Heart left ventricle (tissue), 16 donors: ENCODE results near the gene LYAR. TPM values are rescaled to one million over a fixed set of nuclear protein-coding genes. Genes with fewer than 3 reads are reported as not detected.
"Not testable (repeated sequence)": the region's sequence is repeated elsewhere in the genome, so short reads cannot be mapped to it uniquely, and the experiment has no call there.

Source experiments
- ATAC-seq, 4 donors: fragments of 200-7000 bp; cut with Tn5 transposase; one replicate each; pipeline ENCODE4 v1.9.1; 2020 to 2022; ENCODE audit warnings: moderate library complexity in 4 of 4, mild to moderate bottlenecking in 3 of 4, moderate number of reproducible peaks in 1 of 4
- DNase-seq, 5 donors: peaks; one replicate each; pipeline ENCODE4 v3.0.0-alpha.2; 2020
- H3K27ac ChIP-seq, 12 donors: fragments of 200-600 bp; sonication (generic) in 4 of 12; one replicate each; pipeline versions ENCODE4 v1.5.0 to v1.8.0; 2016 to 2022; ENCODE audit warnings: mild to moderate bottlenecking in 2 of 12
- H3K27me3 ChIP-seq, 9 donors: fragments of 200-600 bp; sonication (generic) in 2 of 9; one replicate each; pipeline versions ENCODE4 v1.5.1 to v1.8.0; 2016 to 2022; ENCODE audit warnings: mild to moderate bottlenecking in 3 of 9
- H3K36me3 ChIP-seq, 9 donors: fragments of 200-600 bp; sonication (generic) in 2 of 9; one replicate each; pipeline versions ENCODE4 v1.5.0 to v1.8.0; 2018 to 2022; ENCODE audit warnings: mild to moderate bottlenecking in 2 of 9
- H3K4me1 ChIP-seq, 12 donors: fragments of 200-600 bp; sonication (generic) in 4 of 12; one replicate each; pipeline versions ENCODE4 v1.5.0 to v1.8.0; 2016 to 2022; ENCODE audit warnings: mild to moderate bottlenecking in 3 of 12
- H3K4me3 ChIP-seq, 12 donors: fragments of 200-600 bp; sonication (generic) in 4 of 12; one replicate each; pipeline versions ENCODE4 v1.5.0 to v1.8.0; 2017 to 2022; ENCODE audit warnings: mild to moderate bottlenecking in 9 of 12, moderate library complexity in 4 of 12
- H3K9me3 ChIP-seq, 12 donors: fragments of 200-600 bp; sonication (generic) in 4 of 12; one replicate each; pipeline versions ENCODE4 v1.5.0 to v1.8.0; 2016 to 2022; ENCODE audit warnings: mild to moderate bottlenecking in 1 of 12
- CTCF ChIP-seq, 12 donors: fragments of 200-600 bp; sonication (generic) in 4 of 12; IDR thresholded peaks; one replicate each; pipeline versions ENCODE4 v1.5.0 to v1.8.0; 2018 to 2022; ENCODE audit warnings: antibody characterized with exemption in 12 of 12, mild to moderate bottlenecking in 5 of 12
- POLR2A ChIP-seq, 2 donors: fragments of 450-650 bp; IDR thresholded peaks; one replicate each; pipeline ENCODE4 v1.6.1; 2017; ENCODE audit warnings: antibody characterized with exemption in 2 of 2, mild to moderate bottlenecking in 2 of 2, moderate library complexity in 2 of 2
- WGBS, 4 donors: extraction: QIAGEN DNeasy Blood & Tissue Kit in 2 of 4; methylation state at CpG; one replicate each; pipeline versions ENCODE4 v1.1.5 to v1.1.7; 2013 to 2018; 5-methylcytosine and 5-hydroxymethylcytosine counted together
- intact Hi-C, 10 donors: fragments of 100-400 bp; cut with DNase I; formaldehyde crosslinking; loops; one replicate each; pipeline versions ENCODE4 v1.11.1 to v1.14.2; 2022
- polyA plus RNA-seq, 2 donors: library from polyadenylated mRNA; stranded (reverse); fragments of 200-250 nt; gene quantifications; one replicate each; pipeline ENCODE4 v1.2.3, GENCODE V29; 2013
- total RNA-seq, 9 donors: library from RNA; depleted of rRNA in 2 of 9; stranded (reverse); fragments of >200 nt in 2 of 9; fragmentation: NEBNext Ultra II Directional in 3 of 9; extraction: Animal tissue kit (Norgen Biotek cat#: 25700) in 3 of 9; gene quantifications; one replicate each; pipeline versions ENCODE4 v1.1.0 to v1.2.4, GENCODE V29; 2016 to 2023
- donor health status: ischemic (EF 13 %, LVEDD 7.1; RV severe dilation, severe dysfunction).
- donor health status: healthy with polysubstance abuse.
- donor health status: DM: no; HTN: yes; CAD: no.
- donor health status: DM: no; HTN: no; CAD: no.
- donor health status: ischemic (EF 25% LVEDD 6.9; RV normal size, moderate dysfunction).
- donor health status: ischemic (EF 25% LVEDD 5.7; RV mildly dilated, moderate dysfunction).
- donor health status: healthy.
- donor health status: DM: yes; HTN: yes; CAD: no.
- donor health status: ischemic (EF 35%, LVEDD 5.7; RV mildly dilated, moderate dysfunction).
- donor health status: nonischemic (EF 11% LVEDD 7.7; RV severe dilation, severe dysfunction).
- donor health status: DM: yes; HTN: yes; CAD: no.
- donor health status: PGD.
- donor health status: ischemic (EF 29% LVEDD 5.4; RV normal size, mild dysfunction).
- donor health status: nonischemic (EF 23%, LVEDD 6.1; RV moderate dilation, normal function).

The LYAR gene
- total and polyA plus RNA-seq, 11 donors: 8.6 to 16.6 (median 12.5) TPM

- ATAC-seq (no peak), DNase-seq (no peak)
- Histone ChIP-seq H3K4me1 (peaks cover 0 to 28% (median 19%) of the 10 kb centered on the region in 12 donors), H3K4me3 (peak overlapping the region; percentile 57 to 96 (median 74)), H3K27me3 (no peaks in the 10 kb centered on the region), H3K36me3 (peaks cover 0 to 25% (median 21%) of the 10 kb centered on the region in 9 donors), H3K9me3 (no peaks in the 10 kb centered on the region), H3K27ac (peak overlapping the region; percentile 80 to 99 (median 91))
- TF ChIP-seq POLR2A (IDR thresholded peaks at IDR 0.05) (no peak), CTCF (IDR thresholded peaks at IDR 0.05) (no peak)
- WGBS, 4 donors: 21 to 41% (median 24%) methylated on average over 10 of the region's 10 CpGs
- intact Hi-C loops: loop anchor here in 4 of 10 donors (2.0 to 5.0 kb wide), 3 partner anchors 38 to 43 kb away; partner anchors contain the start of genes LYAR (in 2 of the 4) and ZBTB49 (in 2 of the 4)
Measured at GRCh38 chr4:4248885-4249203, 41.1 kb downstream of the LYAR start.

GRCh38 chr4:4248029-4248884, 41.7 kb downstream of the LYAR start, which contains the start of gene TMEM128:
TMEM128 (minus strand) TSS chr4:4248223; CDS start chr4:4248202, 21 bp downstream.
- H3K27ac ChIP-seq: peak within 1 kb of the TSS; percentile 80 to 99 (median 91)
- H3K36me3 ChIP-seq: peaks cover 0 to 31% (median 27%) of the 10 kb centered on the region in 9 donors
- intact Hi-C loops: loop anchor here in 4 of 10 donors (2.0 to 5.0 kb wide), 3 partner anchors 39 to 44 kb away; partner anchors contain the start of genes LYAR (in 2 of the 4) and ZBTB49 (in 2 of the 4)
- H3K9me3 ChIP-seq: no peaks in the 10 kb centered on the region
- peak; percentile 92 to 99 (median 98) for ATAC-seq
- peak; percentile 93 to 94 (median 93) for DNase-seq
- TF ChIP-seq POLR2A (IDR thresholded peaks at IDR 0.05) (peak in 1 of 2 donors; percentile 63), CTCF (IDR thresholded peaks at IDR 0.05) (peak in 5 of 12 donors; percentile 17 to 40 (median 31))
- peaks cover 0 to 28% (median 19%) of the 10 kb centered on the region in 12 donors for H3K4me1 ChIP-seq
- H3K27me3 ChIP-seq: no peaks in the 10 kb centered on the region
- peak within 1 kb of the TSS; percentile 57 to 96 (median 74) for H3K4me3 ChIP-seq
- WGBS, 4 donors: 1 to 2% (median 1%) methylated on average over 39 to 62 of the region's 62 CpGs

GRCh38 chr4:4247696-4248028, 42.3 kb downstream of the LYAR start:
- WGBS, 4 donors: 0 to 2% (median 1%) methylated on average over 12 of the region's 12 CpGs
- H3K27me3 ChIP-seq: no peaks in the 10 kb centered on the region
- TF ChIP-seq CTCF (IDR thresholded peaks at IDR 0.05) (no peak), POLR2A (IDR thresholded peaks at IDR 0.05) (no peak)
- intact Hi-C loops: loop anchor here in 4 of 10 donors (2.0 to 5.0 kb wide), 3 partner anchors 40 to 45 kb away; partner anchors contain the start of genes LYAR (in 2 of the 4) and ZBTB49 (in 2 of the 4)
- DNase-seq (no peak), ATAC-seq (peak in 1 of 4 donors; percentile 4)
- H3K4me1 ChIP-seq: peaks cover 0 to 28% (median 17%) of the 10 kb centered on the region in 12 donors
- H3K36me3 ChIP-seq: peaks cover 0 to 37% (median 33%) of the 10 kb centered on the region in 9 donors
- H3K9me3 ChIP-seq: no peaks in the 10 kb centered on the region
- H3K4me3 ChIP-seq: peak overlapping the region; percentile 57 to 96 (median 74)
- peak overlapping the region; percentile 80 to 99 (median 91) for H3K27ac ChIP-seq

- ATAC-seq: no peak
- H3K36me3 ChIP-seq: peaks cover 0 to 61% (median 57%) of the 10 kb centered on the region in 9 donors
- H3K27me3 ChIP-seq: no peaks in the 10 kb centered on the region
- DNase-seq: no peak
- intact Hi-C loops: loop anchor here in 3 of 10 donors (5.0 kb wide), 2 partner anchors 42 to 47 kb away; partner anchors contain the start of genes LYAR (in 1 of the 3) and ZBTB49 (in 1 of the 3)
- no peak overlapping the region for H3K27ac ChIP-seq
- no peak for TF ChIP-seq POLR2A (IDR thresholded peaks at IDR 0.05)
- TF ChIP-seq CTCF (IDR thresholded peaks at IDR 0.05): no peak
- peaks cover 0 to 28% (median 17%) of the 10 kb centered on the region in 12 donors for H3K4me1 ChIP-seq
- no peaks in the 10 kb centered on the region for H3K9me3 ChIP-seq
- no peak overlapping the region for H3K4me3 ChIP-seq
- WGBS, 4 donors: 93 to 98% (median 95%) methylated on average over 1 of the region's 1 CpG
Measured at GRCh38 chr4:4245172-4245571, 44.8 kb downstream of the LYAR start.

- H3K27me3 ChIP-seq, ATAC-seq, H3K27ac ChIP-seq, intact Hi-C loops, H3K9me3 ChIP-seq, H3K4me3 ChIP-seq, DNase-seq, H3K4me1 ChIP-seq: not testable (repeated sequence)
- H3K36me3 ChIP-seq: peaks cover 0 to 100% (median 89%) of the 10 kb centered on the region in 9 donors
- 90 to 94% (median 91%) methylated on average over 3 of the region's 3 CpGs for WGBS, 4 donors
Measured at GRCh38 chr4:4239551-4239950, 50.4 kb downstream of the LYAR start.
